AG09319 (cell line): ENCODE measurements around the gene LCN10.

ENCODE experiments used
- DNase-seq: peaks from one replicate; pipeline ENCODE4 v3.0.0-alpha.2; 2010; ENCODE audit warnings: low read depth; ENCODE audit errors: extremely low read depth
- TF ChIP-seq, protein P1 (sequence below): IDR thresholded peaks from 2 replicates; pipeline ENCODE4 v1.5.1; 2011; ENCODE audit warnings: low read depth, mild to moderate bottlenecking, inconsistent platforms, low read length, moderate library complexity

The LCN10 gene

GRCh38 chr9:136723362-136723976 is 19.3 kb downstream of the LCN10 start:
- TF ChIP-seq, protein P1, sequence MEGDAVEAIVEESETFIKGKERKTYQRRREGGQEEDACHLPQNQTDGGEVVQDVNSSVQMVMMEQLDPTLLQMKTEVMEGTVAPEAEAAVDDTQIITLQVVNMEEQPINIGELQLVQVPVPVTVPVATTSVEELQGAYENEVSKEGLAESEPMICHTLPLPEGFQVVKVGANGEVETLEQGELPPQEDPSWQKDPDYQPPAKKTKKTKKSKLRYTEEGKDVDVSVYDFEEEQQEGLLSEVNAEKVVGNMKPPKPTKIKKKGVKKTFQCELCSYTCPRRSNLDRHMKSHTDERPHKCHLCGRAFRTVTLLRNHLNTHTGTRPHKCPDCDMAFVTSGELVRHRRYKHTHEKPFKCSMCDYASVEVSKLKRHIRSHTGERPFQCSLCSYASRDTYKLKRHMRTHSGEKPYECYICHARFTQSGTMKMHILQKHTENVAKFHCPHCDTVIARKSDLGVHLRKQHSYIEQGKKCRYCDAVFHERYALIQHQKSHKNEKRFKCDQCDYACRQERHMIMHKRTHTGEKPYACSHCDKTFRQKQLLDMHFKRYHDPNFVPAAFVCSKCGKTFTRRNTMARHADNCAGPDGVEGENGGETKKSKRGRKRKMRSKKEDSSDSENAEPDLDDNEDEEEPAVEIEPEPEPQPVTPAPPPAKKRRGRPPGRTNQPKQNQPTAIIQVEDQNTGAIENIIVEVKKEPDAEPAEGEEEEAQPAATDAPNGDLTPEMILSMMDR = no peak
- DNase-seq = no peak

DNA sequence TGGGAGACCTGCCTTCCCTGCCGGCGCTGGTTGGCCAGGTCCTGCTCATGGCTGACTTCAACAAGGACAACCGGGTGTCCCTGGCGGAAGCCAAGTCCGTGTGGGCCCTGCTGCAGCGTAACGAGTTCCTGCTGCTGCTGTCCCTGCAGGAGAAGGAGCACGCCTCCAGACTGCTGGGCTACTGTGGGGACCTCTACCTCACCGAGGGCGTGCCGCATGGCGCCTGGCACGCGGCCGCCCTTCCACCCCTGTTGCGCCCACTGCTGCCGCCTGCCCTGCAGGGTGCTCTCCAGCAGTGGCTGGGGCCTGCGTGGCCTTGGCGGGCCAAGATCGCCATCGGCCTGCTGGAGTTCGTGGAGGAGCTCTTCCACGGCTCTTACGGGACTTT is 19.8 kb downstream of the LCN10 start:
- TF ChIP-seq, protein P1 = no peak
- DNase-seq = no peak

GRCh38 chr9:136722093-136722968 is 20.4 kb downstream of the LCN10 start:
- TF ChIP-seq, protein P1 = no peak
- no peak for DNase-seq

DNA sequence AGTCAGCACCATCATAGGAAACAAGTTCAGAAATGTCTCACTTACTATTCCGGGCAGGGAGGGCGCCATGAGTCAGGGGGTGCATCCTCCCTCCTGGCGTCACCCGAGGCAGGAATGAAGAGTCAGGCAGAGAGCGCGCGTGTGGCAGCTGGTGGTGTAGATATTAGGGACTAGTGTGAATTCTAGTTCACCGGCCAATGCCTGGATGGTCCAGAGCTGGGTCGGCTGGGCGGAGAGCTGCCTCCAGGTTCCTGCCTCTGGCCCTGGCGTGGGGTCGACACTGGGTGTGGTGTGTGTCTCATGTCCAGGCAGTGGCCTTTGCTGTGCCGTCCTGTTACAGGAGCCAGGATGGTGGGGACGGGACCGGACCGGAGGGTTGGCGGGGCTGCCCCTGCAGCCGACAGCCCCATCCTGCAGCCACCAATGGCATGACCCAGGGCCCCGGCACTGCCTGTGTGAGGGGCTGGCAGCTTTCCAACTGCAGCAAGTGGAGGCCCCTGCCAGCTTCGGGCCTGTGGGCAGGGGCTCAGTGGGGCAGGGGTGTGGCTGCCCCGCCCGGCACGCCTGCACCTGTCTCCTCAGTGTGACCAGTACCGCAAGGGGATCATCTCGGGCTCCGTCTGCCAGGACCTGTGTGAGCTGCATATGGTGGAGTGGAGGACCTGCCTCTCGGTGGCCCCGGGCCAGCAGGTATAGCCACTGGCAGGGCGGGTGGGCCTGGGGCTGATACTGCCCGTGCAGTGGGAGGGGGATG is 21.2 kb downstream of the LCN10 start:
- DNase-seq = no peak
- TF ChIP-seq, protein P1 = no peak

DNA sequence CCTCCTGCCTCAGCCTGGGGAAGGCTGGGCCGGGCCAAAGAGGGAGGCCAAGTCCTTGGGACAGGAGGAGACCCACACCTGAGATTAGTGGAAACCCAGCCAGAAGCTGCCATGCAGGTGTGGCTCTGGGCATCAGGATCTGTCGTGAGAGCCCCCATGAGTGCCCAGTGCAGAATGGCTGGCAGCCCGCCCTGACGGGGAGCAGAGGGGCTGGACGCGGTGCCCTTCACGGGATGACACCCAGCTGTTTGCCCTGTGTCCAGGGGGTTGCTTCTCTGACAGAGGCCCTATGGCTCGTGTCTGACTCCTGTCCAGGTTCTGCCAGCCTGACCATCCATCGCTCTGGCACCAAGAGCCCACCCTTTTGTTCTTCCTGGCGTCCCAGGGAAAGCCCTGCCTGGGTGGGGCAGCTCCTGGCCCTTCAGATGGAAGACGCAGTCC is 21.8 kb downstream of the LCN10 start:
- DNase-seq = no peak
- TF ChIP-seq, protein P1 = no peak

DNA sequence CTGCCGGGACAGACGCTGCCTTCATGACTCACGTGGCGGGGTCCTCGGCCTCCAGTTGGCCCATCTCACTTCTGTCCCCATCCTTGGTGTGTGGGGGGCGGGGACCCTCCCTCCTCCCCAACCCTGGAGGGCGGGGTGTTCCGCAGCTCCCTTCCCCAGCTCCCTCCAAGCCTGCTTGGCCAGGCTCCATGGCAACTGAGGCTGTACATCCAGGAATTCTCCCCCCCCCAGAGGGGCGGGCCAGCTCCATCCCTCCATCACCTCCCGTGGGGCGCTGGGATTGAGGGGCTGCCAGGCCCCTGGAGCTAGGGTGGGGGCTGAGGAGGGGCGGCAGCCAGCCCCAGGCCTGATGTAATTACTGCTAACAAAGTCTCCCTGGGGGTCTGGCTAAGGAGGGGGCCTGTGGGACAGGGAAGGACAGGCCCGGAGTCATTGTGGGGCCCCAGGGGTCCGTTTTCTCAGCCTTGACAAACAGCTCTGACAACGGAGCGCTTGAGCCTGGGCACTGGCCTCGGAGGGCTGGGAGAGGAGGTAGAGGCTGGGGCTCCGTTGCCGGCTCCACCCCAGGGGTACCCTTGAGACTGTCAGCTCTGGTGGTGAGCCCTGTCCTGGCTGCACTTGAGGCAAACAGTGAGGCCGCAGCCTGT is 22.4 kb downstream of the LCN10 start:
- TF ChIP-seq, protein P1 = no peak
- no peak for DNase-seq
